Measurements from ENCODE around the gene HEXB.
A peak's percentile ranks its signal among the peaks of the same experiment; 100 is the strongest.
"Not testable (repeated sequence)": the region's sequence is repeated elsewhere in the genome, so short reads cannot be mapped to it uniquely, and the experiment has no call there.

Gene HEXB

GRCh38 chr5:74660140-74660539 is 24.9 kb upstream of the HEXB start:
- no peak for DNase-seq

GRCh38 chr5:74660873-74661272 is 24.2 kb upstream of the HEXB start:
- no peak for DNase-seq

GRCh38 chr5:74664551-74664950 is 20.5 kb upstream of the HEXB start:
- DNase-seq, result no peak

GRCh38 chr5:74665273-74665672 is 19.8 kb upstream of the HEXB start:
- DNase-seq, result no peak

GRCh38 chr5:74665816-74666215 is 19.2 kb upstream of the HEXB start:
- no peak for DNase-seq

GRCh38 chr5:74667396-74667795 is 17.6 kb upstream of the HEXB start:
- DNase-seq, result no peak

GRCh38 chr5:74669821-74670220 is 15.2 kb upstream of the HEXB start:
- DNase-seq, result no peak

- DNase-seq, result no peak
Observed at GRCh38 chr5:74670396-74671038, 14.5 kb upstream of the HEXB start.

- no peak for DNase-seq
Observed at GRCh38 chr5:74672215-74672877, 12.7 kb upstream of the HEXB start.

- DNase-seq, result peak; percentile 49
Observed at GRCh38 chr5:74673011-74673790, 11.8 kb upstream of the HEXB start.

- not testable (repeated sequence) for DNase-seq
Observed at GRCh38 chr5:74676466-74676865, 8.6 kb upstream of the HEXB start.

- not testable (repeated sequence) for DNase-seq
Observed at GRCh38 chr5:74678123-74678522, 6.9 kb upstream of the HEXB start.

- not testable (repeated sequence) for DNase-seq
Observed at GRCh38 chr5:74679300-74679699, 5.7 kb upstream of the HEXB start.

- DNase-seq, result no peak
Observed at GRCh38 chr5:74679966-74680365, 5.1 kb upstream of the HEXB start.

GRCh38 chr5:74685979-74686631 is 1.1 kb downstream of the HEXB start:
- DNase-seq, result no peak

- DNase-seq, result no peak
Observed at GRCh38 chr5:74686962-74687751, 2.1 kb downstream of the HEXB start.

GRCh38 chr5:74693191-74693590 is 8.2 kb downstream of the HEXB start:
- DNase-seq, result no peak

- no peak for DNase-seq
Observed at GRCh38 chr5:74717596-74717995, 32.6 kb downstream of the HEXB start.

GRCh38 chr5:74722271-74722670 is 37.2 kb downstream of the HEXB start:
- peak; percentile 69 for DNase-seq

- no peak for DNase-seq
Observed at GRCh38 chr5:74725331-74725730, 40.3 kb downstream of the HEXB start.

- no peak for DNase-seq
Observed at GRCh38 chr5:74736759-74737158, 51.7 kb downstream of the HEXB start.

GRCh38 chr5:74738406-74738805 is 53.4 kb downstream of the HEXB start:
- DNase-seq, result no peak

- not testable (repeated sequence) for DNase-seq
Observed at GRCh38 chr5:74748742-74749141, 63.7 kb downstream of the HEXB start.
